Measurements from ENCODE around the gene RBM5. TPM values are rescaled to one million over a fixed set of nuclear protein-coding genes. Genes with fewer than 3 reads are reported as not detected.

The RBM5 gene
- polyA plus RNA-seq, 6 donors from 2014 or later: 33.9 to 88.8 (median 37.7) TPM

DNA sequence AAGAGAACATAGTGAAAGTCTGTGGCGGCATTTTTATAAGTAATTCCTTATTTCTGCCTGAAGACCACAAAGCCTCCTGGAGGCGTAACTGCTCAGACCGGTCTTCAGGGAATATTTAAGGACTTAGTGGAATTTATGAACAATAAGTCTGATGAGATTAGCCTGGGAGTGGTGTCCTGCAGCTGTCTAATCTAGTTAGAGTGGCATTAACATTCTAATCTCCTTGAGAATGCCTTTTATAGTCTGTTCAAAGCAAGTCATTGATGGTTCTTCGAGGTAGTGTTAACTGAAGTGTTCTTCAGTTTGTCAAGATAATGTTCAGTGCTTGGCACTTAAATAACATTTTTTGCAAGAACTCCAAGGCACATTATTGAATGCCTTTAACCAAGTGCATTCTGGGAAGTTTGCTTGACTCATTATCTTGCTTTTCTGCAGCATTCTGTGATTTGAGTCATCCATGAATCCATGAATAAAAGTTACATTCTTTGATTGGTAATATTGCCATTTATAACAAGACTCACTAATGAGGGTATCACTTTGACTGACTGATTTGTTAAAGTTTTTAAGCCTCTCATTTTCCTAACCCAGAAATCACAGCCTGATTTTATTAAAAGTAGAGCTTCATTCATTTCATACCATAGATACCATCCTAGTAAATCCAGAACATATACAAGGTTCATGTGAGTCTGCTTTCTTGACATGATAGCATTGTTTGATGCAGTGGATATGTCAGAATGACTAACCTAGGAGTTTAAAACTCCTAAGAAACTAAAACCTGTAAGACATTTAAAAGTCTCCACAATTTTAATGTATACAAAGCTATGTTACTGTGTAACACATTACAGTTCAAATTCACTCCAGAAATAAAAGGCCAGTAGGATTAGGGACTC, 12.5 kb downstream of the RBM5 start:
- Mint-ChIP-seq H3K4me1 (peaks cover 0 to 7% (median 5%) of the 10 kb centered on the region in 3 donors), H3K36me3 (no peaks in the 10 kb centered on the region), H3K4me3 (no peak overlapping the region), H3K9me3 (no peaks in the 10 kb centered on the region), H3K27me3 (no peaks in the 10 kb centered on the region), H3K27ac (no peak overlapping the region)
- ATAC-seq (ENCODE audit: low read depth in 2 of 2) (no peak), DNase-seq (no peak)

DNA sequence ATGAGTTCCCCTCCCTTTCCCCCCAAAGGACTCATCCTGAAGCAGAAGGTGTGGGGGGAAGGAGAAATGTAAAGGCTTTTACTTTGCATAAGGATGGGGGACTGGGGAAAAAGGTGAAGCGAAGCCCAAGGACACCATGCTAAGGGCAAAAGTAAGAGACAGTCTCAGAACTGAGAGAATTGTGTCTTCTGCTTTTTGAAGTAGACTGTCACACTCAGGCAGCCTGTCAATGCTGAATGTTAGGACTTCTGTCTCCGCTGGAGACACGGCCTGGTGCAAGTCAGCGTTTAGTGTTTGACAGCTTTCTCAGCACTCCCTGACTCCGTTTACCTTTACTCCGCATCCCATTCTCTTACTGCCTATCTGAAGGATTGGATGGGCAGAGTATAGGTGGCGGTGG, 13.8 kb downstream of the RBM5 start:
- no peak for ATAC-seq (ENCODE audit: low read depth in 2 of 2)
- peaks cover 0 to 2% (median 0%) of the 10 kb centered on the region in 3 donors for H3K4me1 Mint-ChIP-seq
- no peaks in the 10 kb centered on the region for H3K9me3 Mint-ChIP-seq
- H3K27me3 Mint-ChIP-seq: no peaks in the 10 kb centered on the region
- peaks cover 0 to 10% of the 10 kb centered on the region in 2 donors for H3K36me3 Mint-ChIP-seq
- peak overlapping the region in 2 of 6 donors; percentile 11 to 21 for H3K27ac Mint-ChIP-seq
- no peak overlapping the region for H3K4me3 Mint-ChIP-seq
- DNase-seq: no peak

DNA sequence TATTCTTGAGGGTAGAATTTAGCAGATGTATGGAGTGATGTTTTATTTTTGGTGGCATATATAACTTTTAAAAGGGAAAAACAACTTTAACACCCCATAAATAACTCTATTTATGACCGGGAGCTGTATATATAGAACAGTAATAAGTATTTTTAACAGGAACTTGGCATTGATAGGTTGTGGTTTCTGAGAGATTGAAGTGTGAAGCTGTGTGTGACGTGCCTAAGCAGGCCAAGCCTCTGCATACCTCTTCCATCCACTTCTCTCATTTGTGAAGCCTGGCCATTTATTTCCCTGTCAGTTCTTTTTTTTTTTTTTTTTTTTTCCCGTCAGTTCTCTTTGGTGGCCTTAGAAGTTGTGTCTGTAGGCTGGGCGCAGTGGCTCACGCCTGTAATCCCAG, 23.0 kb downstream of the RBM5 start:
- DNase-seq: no peak
- Mint-ChIP-seq H3K27ac (peak overlapping the region in 3 of 6 donors; percentile 29 to 92 (median 37)), H3K4me1 (no peaks in the 10 kb centered on the region), H3K9me3 (no peaks in the 10 kb centered on the region), H3K4me3 (peak overlapping the region in 1 of 8 donors; percentile 5), H3K27me3 (no peaks in the 10 kb centered on the region), H3K36me3 (peaks cover 17 to 34% of the 10 kb centered on the region in 2 donors)
- peak; percentile 32 to 64 for ATAC-seq (ENCODE audit: low read depth in 2 of 2)

DNA sequence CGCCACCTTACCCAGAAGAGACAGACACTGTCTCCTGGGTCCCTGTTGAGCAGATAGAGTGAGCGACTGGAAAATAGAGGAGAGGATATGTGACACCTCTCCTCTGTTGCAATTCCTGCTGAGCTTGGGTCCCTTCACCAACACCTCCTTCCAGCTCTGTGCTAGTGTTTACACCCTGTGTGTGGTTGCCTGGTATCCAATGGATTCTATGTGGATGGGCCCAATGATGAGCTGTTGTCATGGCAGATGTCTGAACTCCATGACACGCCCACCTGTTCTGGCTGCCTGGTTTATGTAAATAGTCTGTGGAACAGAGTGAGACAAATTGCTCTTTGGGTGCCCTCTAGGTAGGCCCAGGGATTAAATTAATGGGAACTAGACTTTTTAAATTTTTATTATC, 23.7 kb downstream of the RBM5 start:
- H3K27ac Mint-ChIP-seq: peak overlapping the region in 1 of 6 donors; percentile 36

DNA sequence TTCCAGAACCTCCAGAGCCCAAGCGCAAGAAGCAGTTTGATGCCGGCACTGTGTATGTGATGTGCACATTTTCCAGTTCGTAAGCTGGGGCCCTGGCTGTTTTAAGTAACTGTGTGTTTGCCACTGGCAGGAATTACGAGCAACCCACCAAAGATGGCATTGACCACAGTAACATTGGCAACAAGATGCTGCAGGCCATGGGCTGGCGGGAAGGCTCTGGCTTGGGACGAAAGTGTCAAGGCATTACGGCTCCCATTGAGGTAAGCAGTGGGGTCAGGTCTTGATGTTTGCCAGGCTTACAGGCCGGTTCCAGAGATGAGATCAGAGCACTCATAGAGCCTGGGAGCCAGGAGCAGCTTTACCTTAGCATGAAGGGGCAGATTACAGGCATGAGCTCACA, 28.4 kb downstream of the RBM5 start:
- H3K27me3 Mint-ChIP-seq: no peaks in the 10 kb centered on the region
- H3K36me3 Mint-ChIP-seq: peaks cover 26 to 29% of the 10 kb centered on the region in 2 donors
- peak overlapping the region in 1 of 6 donors; percentile 56 for H3K27ac Mint-ChIP-seq
- no peak overlapping the region for H3K4me3 Mint-ChIP-seq
- no peaks in the 10 kb centered on the region for H3K9me3 Mint-ChIP-seq
- no peak for ATAC-seq (ENCODE audit: low read depth in 2 of 2)
- DNase-seq: no peak
- no peaks in the 10 kb centered on the region for H3K4me1 Mint-ChIP-seq

More for the DNA sequence above, 23.7 kb downstream of the RBM5 start:
- Mint-ChIP-seq H3K4me1 (no peaks in the 10 kb centered on the region), H3K36me3 (peaks cover 17 to 30% of the 10 kb centered on the region in 2 donors), H3K27me3 (no peaks in the 10 kb centered on the region), H3K9me3 (no peaks in the 10 kb centered on the region), H3K4me3 (no peak overlapping the region)
- ATAC-seq (ENCODE audit: low read depth in 2 of 2) (peak; percentile 45 to 51), DNase-seq (no peak)

DNA sequence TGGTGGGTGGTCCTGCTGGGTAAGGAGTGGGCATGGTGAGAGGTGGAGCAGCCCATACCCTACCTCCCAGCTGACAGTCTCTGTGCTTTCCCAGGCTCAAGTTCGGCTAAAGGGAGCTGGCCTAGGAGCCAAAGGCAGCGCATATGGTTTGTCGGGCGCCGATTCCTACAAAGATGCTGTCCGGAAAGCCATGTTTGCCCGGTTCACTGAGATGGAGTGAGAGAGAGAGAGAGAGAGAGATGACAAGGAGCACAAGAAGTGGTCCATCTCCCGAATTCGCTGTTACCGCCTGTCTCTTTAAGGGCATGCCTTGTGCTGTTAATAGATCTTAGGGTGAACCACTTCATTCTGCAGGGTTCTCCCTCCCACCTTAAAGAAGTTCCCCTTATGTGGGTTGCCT, 29.5 kb downstream of the RBM5 start:
- Mint-ChIP-seq H3K9me3 (no peaks in the 10 kb centered on the region), H3K4me3 (no peak overlapping the region), H3K27ac (peak overlapping the region in 2 of 6 donors; percentile 52 to 57), H3K27me3 (no peaks in the 10 kb centered on the region), H3K36me3 (peaks cover 26 to 27% of the 10 kb centered on the region in 2 donors), H3K4me1 (peaks cover 2 to 3% (median 3%) of the 10 kb centered on the region in 3 donors)
- no peak for DNase-seq
- no peak for ATAC-seq (ENCODE audit: low read depth in 2 of 2)

DNA sequence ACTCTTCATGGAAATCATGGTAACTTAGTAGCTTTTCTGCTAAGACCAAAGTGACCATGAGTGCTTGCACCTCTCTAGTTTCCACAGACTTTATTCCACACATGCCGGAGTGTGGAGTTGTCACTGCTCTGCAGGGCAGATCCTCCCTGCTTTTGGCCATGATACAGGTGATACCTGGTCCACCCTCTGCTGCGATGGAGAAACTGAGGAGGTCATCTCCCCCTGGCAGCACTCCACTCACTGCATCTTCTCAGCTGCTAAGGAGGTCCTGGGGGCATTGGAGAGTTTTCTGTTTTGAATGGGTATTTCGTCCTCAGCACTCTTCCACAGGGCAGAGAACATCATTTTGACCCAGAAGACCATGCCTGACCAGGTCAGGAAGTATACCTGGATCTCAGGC, 31.1 kb downstream of the RBM5 start:
- Mint-ChIP-seq H3K4me3 (peak overlapping the region in 1 of 8 donors; percentile 57), H3K36me3 (peaks cover 23 to 26% of the 10 kb centered on the region in 2 donors), H3K4me1 (peaks cover 6 to 10% (median 7%) of the 10 kb centered on the region in 3 donors), H3K27me3 (no peaks in the 10 kb centered on the region), H3K27ac (peak overlapping the region in 2 of 6 donors; percentile 29 to 76), H3K9me3 (no peaks in the 10 kb centered on the region)
- DNase-seq: no peak
- ATAC-seq (ENCODE audit: low read depth in 2 of 2): no peak

DNA sequence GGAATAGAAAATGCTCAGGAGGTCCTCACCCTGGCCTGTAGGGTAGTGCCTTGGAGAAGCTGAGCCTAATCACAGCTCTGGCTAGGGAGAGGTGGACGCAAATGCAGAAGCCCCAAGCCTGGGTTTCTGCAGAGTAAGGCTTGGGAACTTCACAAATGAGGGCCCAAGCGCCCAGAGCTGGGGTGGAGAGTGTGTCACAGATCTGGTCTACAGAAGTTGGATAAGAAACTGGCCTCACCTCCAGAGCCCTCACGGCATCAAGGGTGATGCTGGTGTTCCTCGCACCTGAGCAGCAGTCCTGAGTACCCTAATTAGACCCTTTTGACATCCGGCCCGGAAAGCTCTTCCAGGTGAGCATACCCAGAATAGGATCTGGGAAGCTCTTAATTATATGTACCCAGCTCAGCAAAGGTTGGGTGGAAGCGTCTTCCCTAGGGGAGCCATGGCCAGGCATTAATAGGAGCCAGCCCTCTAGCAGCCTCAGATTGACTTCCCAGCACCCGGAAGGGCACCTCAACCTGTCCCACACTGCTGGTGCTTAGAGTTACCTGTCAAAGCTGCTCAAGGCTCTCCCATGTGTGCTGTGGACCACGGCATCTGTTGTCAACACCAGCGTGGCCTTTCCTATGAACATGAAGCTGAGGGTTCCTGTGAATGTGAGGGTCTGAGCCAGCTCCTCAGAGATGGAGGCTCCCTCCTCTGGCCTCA, 31.8 kb downstream of the RBM5 start:
- H3K27ac Mint-ChIP-seq: peak overlapping the region in 1 of 6 donors; percentile 44
- peaks cover 6 to 10% (median 7%) of the 10 kb centered on the region in 3 donors for H3K4me1 Mint-ChIP-seq
- H3K36me3 Mint-ChIP-seq: peaks cover 20 to 22% of the 10 kb centered on the region in 2 donors
- H3K27me3 Mint-ChIP-seq: no peaks in the 10 kb centered on the region
- no peak for DNase-seq
- H3K4me3 Mint-ChIP-seq: peak overlapping the region in 1 of 8 donors; percentile 22
- H3K9me3 Mint-ChIP-seq: no peaks in the 10 kb centered on the region
- ATAC-seq (ENCODE audit: low read depth in 2 of 2): no peak

DNA sequence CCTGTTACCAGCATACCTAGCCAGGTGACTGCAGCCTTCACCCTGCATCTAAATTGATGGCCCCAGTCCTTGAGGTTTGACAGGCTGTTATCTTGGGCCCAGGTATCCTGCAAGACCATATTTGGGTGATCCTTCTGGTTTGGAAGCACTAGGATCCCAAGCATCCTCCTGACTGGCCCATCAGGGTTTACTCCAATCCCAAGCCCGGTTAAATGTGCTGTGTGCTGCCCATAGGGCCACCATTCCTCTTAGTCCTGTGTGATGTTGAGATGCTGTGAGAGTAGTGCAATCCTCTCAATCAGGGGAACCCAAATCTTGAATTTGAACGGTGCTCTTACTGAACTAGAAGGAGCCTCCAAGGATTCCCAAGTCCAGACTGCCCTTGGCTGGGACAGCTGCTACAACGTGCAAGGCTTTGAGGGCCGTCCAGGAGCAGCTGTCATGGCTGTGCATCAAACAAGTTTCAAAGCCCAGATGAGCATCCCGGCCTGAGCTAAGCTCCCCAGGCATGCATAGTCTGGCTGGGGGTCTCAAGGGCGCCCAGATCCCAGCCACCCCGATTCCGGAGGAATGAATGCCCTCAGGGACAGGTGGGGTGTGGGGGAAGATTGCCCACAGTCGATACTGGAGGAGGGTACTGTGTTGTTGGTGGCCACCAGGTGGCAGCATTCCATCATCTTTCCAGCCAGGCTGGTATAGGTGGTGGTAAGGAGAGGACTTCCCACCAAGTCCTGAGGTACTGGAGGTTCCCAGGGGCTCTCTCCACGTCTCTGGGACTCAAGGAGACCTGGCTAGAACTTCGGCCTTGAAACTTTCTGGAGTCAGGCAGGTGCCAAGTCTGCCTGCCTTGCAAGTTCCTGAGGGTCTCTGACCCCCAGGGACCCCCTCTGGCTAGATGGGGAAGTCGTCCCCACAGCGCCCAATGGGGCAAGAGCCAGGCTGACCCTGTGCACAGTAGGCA, 32.6 kb downstream of the RBM5 start:
- ATAC-seq (ENCODE audit: low read depth in 2 of 2) (peak; percentile 90 to 93), DNase-seq (peak; percentile 55)
- no peaks in the 10 kb centered on the region for H3K9me3 Mint-ChIP-seq
- H3K4me1 Mint-ChIP-seq: peaks cover 6 to 10% (median 7%) of the 10 kb centered on the region in 3 donors
- H3K27me3 Mint-ChIP-seq: no peaks in the 10 kb centered on the region
- H3K36me3 Mint-ChIP-seq: peaks cover 11 to 14% of the 10 kb centered on the region in 2 donors
- H3K4me3 Mint-ChIP-seq: peak overlapping the region in 1 of 8 donors; percentile 66
- H3K27ac Mint-ChIP-seq: peak overlapping the region in 4 of 6 donors; percentile 21 to 73 (median 41)

DNA sequence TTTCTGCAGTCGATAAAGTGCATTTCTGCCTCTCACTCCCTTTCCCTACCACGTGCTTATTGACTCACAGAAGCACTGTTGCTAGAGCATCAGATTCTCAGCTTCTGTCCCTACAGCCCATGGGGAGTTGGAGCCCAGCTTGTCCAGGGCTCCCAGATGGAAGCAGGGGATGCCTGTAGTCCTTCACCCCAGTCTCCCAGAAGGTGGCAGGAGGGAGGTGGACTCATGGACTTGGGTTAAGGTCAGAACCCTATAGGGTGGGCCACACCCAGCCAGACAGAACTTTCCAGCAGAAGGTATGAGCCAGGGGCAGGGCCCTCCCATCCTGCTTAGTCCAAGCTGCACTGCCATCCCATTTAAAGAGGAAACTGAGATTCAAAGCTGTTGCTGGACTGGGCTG, 33.4 kb downstream of the RBM5 start:
- ATAC-seq (ENCODE audit: low read depth in 2 of 2): no peak
- Mint-ChIP-seq H3K9me3 (no peaks in the 10 kb centered on the region), H3K27me3 (no peaks in the 10 kb centered on the region)

DNA sequence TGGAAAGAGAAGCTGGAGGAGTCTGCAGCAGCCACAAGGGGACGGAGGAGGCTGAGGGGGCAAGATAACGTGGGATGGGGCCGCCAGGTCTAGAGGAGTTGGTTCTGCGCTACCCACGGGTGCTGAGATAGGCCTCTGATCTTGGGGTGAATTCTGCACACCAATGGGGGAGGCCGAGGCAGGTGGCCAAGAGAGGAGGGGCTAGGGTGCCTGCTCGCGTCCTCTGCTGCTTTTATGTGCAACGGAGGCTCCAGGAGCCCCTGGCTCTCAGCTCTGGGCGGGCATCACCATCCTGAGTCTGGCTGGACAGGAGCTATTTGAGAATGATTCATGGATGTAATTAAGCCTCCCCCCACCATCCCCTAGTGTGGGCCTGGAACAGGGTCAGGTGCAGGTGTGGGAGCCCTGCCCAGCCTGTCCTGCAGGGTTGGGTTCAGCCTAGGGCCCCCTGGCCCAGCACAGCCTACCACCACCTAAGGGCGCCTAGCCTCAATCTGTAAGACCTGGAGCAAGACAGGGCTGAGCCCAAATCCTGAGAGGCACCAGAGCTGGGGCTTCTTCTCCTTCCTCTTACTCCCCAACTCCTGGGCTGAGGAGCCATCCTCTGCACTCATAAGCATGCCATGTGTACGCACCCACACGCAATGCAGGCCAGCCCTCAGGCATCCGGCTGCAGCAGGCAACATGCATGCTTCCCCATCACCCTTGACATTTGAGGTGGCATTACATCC, 34.1 kb downstream of the RBM5 start:
- Mint-ChIP-seq H3K27ac (peak overlapping the region in 4 of 6 donors; percentile 37 to 82 (median 80)), H3K4me3 (peak overlapping the region in 1 of 8 donors; percentile 30), H3K36me3 (peaks cover 8% of the 10 kb centered on the region in 2 donors), H3K4me1 (peaks cover 6 to 10% (median 7%) of the 10 kb centered on the region in 3 donors), H3K27me3 (no peaks in the 10 kb centered on the region), H3K9me3 (no peaks in the 10 kb centered on the region)
- DNase-seq (no peak), ATAC-seq (ENCODE audit: low read depth in 2 of 2) (no peak)

More for the DNA sequence above, 33.4 kb downstream of the RBM5 start:
- no peak for DNase-seq
- peak overlapping the region in 3 of 6 donors; percentile 37 to 82 (median 81) for H3K27ac Mint-ChIP-seq
- peak overlapping the region in 1 of 8 donors; percentile 30 for H3K4me3 Mint-ChIP-seq
- peaks cover 8 to 9% of the 10 kb centered on the region in 2 donors for H3K36me3 Mint-ChIP-seq
- H3K4me1 Mint-ChIP-seq: peaks cover 6 to 10% (median 7%) of the 10 kb centered on the region in 3 donors

DNA sequence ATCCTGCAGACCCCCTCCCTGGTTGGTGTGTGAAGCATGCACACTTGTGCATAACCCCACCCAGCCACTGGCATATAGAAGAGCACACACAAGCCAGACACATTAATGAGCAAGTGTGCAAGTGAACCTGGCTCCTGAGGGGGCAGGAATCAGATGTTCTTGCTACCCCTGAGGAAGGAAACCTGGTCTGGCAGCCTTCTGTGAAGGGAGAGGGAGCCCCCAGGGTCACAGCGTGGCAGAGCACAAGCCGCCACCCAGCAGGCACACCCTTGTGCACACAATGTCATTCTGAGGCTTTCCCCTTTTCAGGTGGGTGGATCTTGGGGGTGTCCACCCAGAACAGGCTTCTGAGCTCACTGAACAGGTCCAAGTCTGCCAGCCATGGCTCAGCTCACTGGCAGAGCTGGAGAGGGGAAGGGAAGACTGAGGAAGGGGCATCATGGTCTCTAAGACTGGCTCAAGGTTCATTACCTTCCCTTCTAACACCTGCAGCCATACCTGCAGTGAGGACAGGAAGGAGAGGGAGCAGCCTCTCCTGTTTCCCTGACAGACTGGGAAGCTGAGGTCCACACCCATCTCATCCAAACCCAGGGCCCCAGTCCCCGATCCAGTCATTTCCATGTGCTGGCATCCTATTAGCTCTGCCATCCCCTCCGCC, 34.8 kb downstream of the RBM5 start:
- Mint-ChIP-seq H3K9me3 (no peaks in the 10 kb centered on the region), H3K36me3 (peaks cover under 1 to 2% of the 10 kb centered on the region in 2 donors), H3K4me3 (no peak overlapping the region), H3K27me3 (no peaks in the 10 kb centered on the region), H3K27ac (peak overlapping the region in 2 of 6 donors; percentile 72 to 82), H3K4me1 (peaks cover 6 to 10% (median 7%) of the 10 kb centered on the region in 3 donors)
- no peak for DNase-seq
- no peak for ATAC-seq (ENCODE audit: low read depth in 2 of 2)

Data from naive B cell (primary cell).